ENCODE measurements around the gene SHISA7.

Gene SHISA7

DNA sequence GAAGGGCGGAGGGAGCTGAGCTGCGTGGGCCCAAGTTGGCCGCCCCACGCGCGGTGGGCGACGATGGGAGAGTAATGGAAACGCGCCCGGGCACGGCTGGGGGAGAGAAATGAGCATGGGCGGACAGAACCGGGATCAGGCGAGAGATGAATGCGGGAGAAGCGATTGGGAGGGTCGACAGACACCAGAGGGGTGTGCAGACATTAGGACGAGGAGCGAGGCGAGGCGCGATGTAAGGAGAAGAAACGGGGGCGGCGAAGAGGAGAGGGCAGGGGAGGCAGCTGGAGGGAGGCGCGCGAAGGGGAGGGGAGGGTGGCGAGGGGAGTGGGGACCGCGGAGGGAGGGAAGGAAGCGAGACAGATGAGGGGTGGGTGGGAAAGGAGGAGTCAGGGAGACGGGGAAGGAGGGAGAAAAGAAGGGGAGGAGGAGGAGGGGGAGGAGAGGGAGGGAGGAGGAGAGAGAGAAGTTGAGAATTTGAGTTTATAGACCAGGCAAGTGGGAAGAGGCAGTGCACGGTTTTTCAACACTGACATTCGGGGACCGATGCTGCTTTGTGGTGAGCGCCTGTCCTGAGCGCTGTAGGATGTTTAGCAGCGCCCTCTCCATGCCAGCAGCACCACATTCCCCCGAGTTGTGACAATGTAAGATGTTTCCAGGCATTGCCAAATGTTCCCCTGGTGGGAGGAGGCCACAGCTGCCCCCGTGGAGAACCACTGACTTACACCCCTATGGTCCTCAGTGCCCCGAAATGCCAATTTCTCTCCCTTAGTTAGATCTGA, at the start of gene SHISA7:
Gene SHISA7, minus strand, starts transcription at position 256 of the 779 bp plus-strand sequence. CDS start 437 bp downstream, outside the sequence.
- TF ChIP-seq ZFX (IDR thresholded peaks at IDR 0.05; ENCODE audit: borderline replicate concordance) (no peak), CTCF (IDR thresholded peaks at IDR 0.05) (no peak)
- H3K27ac ChIP-seq, result peak within 1 kb of the TSS; percentile 75

DNA sequence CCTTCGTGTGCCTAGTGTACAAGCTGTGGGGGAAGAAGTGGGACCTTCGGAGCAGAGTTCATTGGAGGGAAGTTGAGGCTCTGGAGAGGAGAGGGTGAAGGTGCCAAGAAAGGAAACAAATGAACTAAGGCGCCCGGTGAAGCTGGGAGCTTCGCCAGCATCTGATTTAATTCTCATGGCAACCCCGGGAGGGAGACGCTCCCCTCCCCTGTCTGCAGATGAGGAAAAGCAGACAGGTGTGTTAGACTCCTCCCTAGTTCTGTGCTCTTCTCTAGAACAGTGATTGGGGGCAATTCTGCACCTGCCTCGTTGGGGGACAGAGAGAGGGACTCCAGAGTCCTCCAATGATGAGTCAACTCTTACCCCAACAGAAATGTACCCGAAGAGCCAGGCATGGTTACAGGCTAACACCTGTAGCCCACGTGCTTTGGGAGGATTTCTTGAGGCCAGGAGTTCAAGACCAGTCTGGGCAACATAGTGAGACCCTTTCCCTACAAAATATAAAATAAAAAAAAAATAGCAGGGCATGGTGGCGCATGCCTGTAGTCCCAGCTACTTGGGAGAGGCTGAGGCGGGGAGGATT, 49.4 kb upstream of the SHISA7 start:
- TF ChIP-seq ZFX (IDR thresholded peaks at IDR 0.05; ENCODE audit: borderline replicate concordance) (no peak), CTCF (IDR thresholded peaks at IDR 0.05) (no peak)
- H3K27ac ChIP-seq, result no peak overlapping the region

DNA sequence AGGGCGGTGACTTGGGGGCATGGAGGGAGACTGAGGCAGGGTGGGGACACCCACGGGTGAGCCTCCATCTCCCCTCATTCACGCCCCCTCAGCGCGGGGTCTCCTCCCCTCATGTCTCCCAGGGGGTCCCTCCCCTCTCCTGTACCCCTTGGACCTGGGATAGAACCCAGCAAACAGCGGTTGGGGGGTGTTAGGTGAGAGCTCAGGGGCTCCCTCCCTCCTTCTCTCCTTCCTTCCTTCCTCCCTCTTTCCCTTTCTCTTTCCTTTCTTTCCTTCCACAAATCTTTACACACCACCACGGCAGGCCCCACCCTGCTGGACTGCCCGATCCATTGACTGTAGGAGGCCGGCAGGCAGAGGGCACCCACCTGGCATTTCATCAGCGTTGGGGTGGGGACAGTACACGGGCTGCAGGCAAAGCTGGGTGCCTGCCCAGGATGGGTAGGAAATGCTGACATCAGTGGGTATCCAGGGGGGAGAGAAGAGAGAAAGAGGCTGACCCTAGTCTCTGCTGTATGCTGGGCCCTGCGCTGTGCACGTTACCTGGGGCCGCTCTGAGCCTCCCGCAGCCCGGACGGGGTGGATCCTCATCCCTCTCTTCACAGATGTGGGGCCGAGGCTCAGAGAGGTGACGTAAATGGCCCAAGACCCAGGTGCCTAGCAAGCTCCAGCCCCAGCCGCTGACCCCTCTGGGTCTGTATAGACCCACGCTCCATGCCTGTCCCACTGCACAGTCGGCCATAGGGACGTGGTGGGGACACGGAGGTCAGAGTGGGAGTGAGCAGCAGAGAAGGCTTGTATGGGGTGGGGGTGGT, 48.7 kb upstream of the SHISA7 start:
- TF ChIP-seq ZFX (IDR thresholded peaks at IDR 0.05; ENCODE audit: borderline replicate concordance) (no peak), CTCF (IDR thresholded peaks at IDR 0.05) (no peak)
- peak overlapping the region; percentile 54 for H3K27ac ChIP-seq

DNA sequence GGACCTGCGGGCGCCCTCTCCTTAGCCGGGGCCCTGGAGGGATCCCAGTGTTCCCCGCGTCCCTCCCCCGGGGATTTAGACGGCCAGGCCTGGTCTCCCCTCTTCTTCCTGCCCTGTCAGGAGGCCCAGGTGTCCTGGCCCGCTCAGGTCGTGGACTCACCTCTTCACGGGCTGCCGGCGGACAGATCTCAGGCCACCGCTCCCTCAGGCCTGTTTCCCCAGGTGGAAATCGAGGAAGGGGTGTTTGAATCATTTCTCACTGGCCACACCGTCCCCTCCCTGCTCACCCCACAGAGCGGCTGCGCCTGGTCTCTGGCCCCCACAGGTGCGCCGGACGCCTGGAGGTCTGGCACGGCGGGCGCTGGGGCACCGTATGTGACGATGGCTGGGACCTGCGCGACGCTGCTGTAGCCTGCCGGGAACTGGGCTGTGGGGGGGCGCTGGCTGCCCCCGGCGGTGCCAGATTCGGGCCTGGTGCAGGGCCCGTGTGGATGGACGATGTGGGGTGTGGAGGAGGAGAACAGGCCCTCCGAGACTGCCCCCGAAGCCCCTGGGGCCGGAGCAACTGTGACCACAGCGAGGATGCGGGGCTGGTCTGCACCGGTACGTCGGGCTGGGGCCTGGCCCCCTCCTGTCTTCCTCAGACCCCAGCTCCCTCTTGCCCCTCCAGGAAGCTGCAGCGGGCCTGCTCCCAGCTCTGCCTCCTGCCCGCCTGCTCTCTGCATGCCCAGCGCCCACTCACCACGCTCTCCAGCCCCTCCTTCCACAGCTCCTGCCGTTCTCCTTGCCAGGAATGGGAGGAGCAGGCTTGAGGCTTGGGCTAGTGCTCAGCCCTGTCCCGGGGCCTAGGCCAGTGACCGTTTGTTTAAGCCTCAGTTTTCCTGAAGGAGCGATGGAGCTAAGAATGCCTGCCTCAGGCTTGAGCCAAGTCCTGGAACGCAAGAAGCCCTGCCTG, 47.7 kb upstream of the SHISA7 start:
- no peak for TF ChIP-seq CTCF (IDR thresholded peaks at IDR 0.05)
- no peak for TF ChIP-seq ZFX (IDR thresholded peaks at IDR 0.05; ENCODE audit: borderline replicate concordance)
- H3K27ac ChIP-seq, result peak overlapping the region; percentile 54

DNA sequence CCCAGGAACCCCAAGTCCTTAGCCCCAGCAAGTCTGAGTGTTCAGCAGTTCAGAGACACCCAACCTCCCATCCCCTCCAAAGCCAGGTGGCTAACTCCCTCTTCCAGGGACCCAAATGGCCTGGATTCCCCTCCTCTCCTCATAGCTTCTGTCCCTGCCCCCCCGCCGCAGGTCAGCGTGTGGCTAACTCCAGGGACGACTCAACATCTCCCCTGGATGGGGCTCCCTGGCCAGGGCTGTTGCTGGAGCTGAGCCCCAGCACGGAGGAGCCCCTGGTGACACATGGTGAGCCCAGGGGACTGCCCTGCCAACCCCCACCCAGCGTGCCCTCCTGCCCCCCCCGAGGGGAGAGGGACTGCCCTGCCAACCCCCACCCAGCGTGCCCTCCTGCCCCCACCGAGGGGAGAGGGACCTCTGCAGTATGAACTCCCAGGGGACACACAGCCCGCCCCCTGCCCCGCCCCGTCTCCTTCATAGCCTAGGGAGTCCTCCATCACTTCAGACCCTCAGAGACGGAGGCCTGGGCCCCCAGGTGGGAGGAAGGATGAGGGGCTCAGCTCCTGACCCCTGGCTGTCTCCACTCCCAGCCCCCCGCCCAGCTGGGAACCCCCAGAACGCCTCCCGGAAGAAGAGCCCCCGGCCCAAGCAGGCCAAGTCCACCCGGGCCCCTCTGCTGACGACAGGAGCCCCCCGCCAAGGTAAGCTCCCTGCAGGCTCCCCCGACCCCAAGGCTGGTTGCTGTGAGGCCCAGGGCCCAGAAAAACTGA, 46.8 kb upstream of the SHISA7 start:
- peak overlapping the region; percentile 54 for H3K27ac ChIP-seq
- TF ChIP-seq CTCF (IDR thresholded peaks at IDR 0.05), result no peak
- no peak for TF ChIP-seq ZFX (IDR thresholded peaks at IDR 0.05; ENCODE audit: borderline replicate concordance)

Measured in 22Rv1 (cell line).